22Rv1 (cell line): ENCODE data around the gene TNRC18.

Experiments used
- CTCF ChIP-seq: fragments of 450-650 bp; IDR thresholded peaks from 2 replicates; pipeline ENCODE4 v1.5.1; 2017; ENCODE audit warnings: mild to moderate bottlenecking
- ZFX ChIP-seq: fragments of 450-650 bp; IDR thresholded peaks from 2 replicates; pipeline ENCODE4 v1.6.1; 2017; ENCODE audit warnings: antibody characterized with exemption, borderline replicate concordance

- TF ChIP-seq CTCF (no peak), ZFX (no peak)
These were observed 12.5 kb upstream of the TNRC18 start for GRCh38 chr7:5436003-5436678.
